Body of pancreas (tissue), 4 donors: ENCODE measurements around the gene NCBP1. TPM values are rescaled to one million over a fixed set of nuclear protein-coding genes. Genes with fewer than 3 reads are reported as not detected.
A peak's percentile ranks its signal among the peaks of the same experiment; 100 is the strongest.

Experiments used
- ATAC-seq: fragments of 150-250 bp; one replicate; pipeline ENCODE4 v1.9.1; 2016
- DNase-seq, 4 donors: peaks; one replicate each; pipeline ENCODE4 v3.0.0-alpha.2; 2019
- H3K27ac ChIP-seq, 4 donors: fragments of 200-600 bp; sonication (generic); 1 replicate in 3 of 4; 2 replicates in 1 of 4; pipeline versions ENCODE4 v1.5.1 to v1.6.1; 2016 to 2019; ENCODE audit warnings: mild to moderate bottlenecking in 1 of 4, mixed read lengths in 1 of 4, moderate library complexity in 1 of 4
- H3K27me3 ChIP-seq, 2 donors: fragments of 200-600 bp; sonication (generic); one replicate each; pipeline ENCODE4 v1.6.0; 2016; ENCODE audit warnings: mild to moderate bottlenecking in 1 of 2
- H3K36me3 ChIP-seq, 2 donors: fragments of 200-600 bp; sonication (generic); replicated peaks in 1 of 2; 2 replicates each; pipeline ENCODE4 v1.5.1; 2016; ENCODE audit warnings: low read depth in 2 of 2; ENCODE audit not compliant: insufficient read depth in 1 of 2
- H3K4me1 ChIP-seq: fragments of 200-600 bp; sonication (generic); one replicate; pipeline ENCODE4 v1.6.0; 2016
- H3K4me3 ChIP-seq, 2 donors: fragments of 200-600 bp; sonication (generic); 1 replicate in 1 of 2; 2 replicates in 1 of 2; pipeline ENCODE4 v1.5.1; 2016 to 2019
- H3K9me3 ChIP-seq, 3 donors: fragments of 200-600 bp; sonication (generic); 1 replicate in 2 of 3; 2 replicates in 1 of 3; pipeline ENCODE4 v1.5.1; 2016
- POLR2A ChIP-seq, 3 donors: fragments of 450-650 bp; IDR thresholded peaks; one replicate each; pipeline ENCODE4 v1.6.1; 2016; ENCODE audit warnings: antibody characterized with exemption in 3 of 3, mild to moderate bottlenecking in 2 of 3
- WGBS, 2 donors: methylation state at CpG; one replicate each; pipeline ENCODE4 v1.1.5; 2017; 5-methylcytosine and 5-hydroxymethylcytosine counted together
- intact Hi-C: fragments of 100-400 bp; cut with DNase I; formaldehyde crosslinking; loops from one replicate; pipeline ENCODE4 v1.15.1; 2023
- total RNA-seq, 2 donors: library from RNA; depleted of rRNA; stranded (reverse); fragments of >200 nt; gene quantifications; one replicate each; pipeline ENCODE4 v1.1.0, GENCODE V29; 2016
- TF ChIP-seq, protein P1 (sequence below), 7 experiments: fragments of 450-650 bp in 4 of 7; fragments of 200-600 bp in 3 of 7; sonication (generic) in 3 of 7; IDR thresholded peaks; one replicate each; pipeline ENCODE4 v1.5.1; 2016 to 2019; ENCODE audit warnings: antibody characterized with exemption in 7 of 7

NCBP1 gene
- total RNA-seq, 2 donors from 2014 or later, result 11.4 to 14.5 TPM

DNA sequence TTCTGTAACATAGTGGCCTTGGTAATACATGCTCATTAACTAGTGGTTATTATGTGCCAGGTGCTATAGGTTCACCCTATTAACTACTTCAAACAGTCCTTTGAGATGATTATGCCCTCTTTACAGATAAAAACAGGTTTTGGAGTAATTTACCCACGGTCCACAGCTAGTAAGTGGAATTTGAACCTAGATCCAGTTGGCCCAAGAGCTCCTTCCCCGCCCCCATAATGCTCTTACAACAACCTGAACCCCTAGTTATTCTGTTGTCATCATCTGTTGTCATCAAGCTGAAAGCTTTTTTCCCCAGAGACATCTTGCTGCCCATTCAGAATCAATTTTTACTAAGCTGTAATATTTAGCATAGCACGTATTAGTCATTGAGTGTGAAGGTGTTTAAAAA, 40.3 kb downstream of the NCBP1 start:
- WGBS, 2 donors, result 78 to 80% methylated on average over 3 of the region's 3 CpGs
- peaks cover 0 to 32% of the 10 kb centered on the region in 2 donors for H3K36me3 ChIP-seq
- ATAC-seq (no peak), DNase-seq (no peak)
- no peaks in the 10 kb centered on the region for H3K27me3 ChIP-seq
- no peak overlapping the region for H3K4me3 ChIP-seq
- intact Hi-C loops, result no loop called here
- no peak for TF ChIP-seq POLR2A (IDR thresholded peaks at IDR 0.05)
- TF ChIP-seq, protein P1, sequence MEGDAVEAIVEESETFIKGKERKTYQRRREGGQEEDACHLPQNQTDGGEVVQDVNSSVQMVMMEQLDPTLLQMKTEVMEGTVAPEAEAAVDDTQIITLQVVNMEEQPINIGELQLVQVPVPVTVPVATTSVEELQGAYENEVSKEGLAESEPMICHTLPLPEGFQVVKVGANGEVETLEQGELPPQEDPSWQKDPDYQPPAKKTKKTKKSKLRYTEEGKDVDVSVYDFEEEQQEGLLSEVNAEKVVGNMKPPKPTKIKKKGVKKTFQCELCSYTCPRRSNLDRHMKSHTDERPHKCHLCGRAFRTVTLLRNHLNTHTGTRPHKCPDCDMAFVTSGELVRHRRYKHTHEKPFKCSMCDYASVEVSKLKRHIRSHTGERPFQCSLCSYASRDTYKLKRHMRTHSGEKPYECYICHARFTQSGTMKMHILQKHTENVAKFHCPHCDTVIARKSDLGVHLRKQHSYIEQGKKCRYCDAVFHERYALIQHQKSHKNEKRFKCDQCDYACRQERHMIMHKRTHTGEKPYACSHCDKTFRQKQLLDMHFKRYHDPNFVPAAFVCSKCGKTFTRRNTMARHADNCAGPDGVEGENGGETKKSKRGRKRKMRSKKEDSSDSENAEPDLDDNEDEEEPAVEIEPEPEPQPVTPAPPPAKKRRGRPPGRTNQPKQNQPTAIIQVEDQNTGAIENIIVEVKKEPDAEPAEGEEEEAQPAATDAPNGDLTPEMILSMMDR (IDR thresholded peaks at IDR 0.05), result no peak
- no peak overlapping the region for H3K27ac ChIP-seq
- no peaks in the 10 kb centered on the region for H3K9me3 ChIP-seq
- H3K4me1 ChIP-seq, result no peaks in the 10 kb centered on the region

DNA sequence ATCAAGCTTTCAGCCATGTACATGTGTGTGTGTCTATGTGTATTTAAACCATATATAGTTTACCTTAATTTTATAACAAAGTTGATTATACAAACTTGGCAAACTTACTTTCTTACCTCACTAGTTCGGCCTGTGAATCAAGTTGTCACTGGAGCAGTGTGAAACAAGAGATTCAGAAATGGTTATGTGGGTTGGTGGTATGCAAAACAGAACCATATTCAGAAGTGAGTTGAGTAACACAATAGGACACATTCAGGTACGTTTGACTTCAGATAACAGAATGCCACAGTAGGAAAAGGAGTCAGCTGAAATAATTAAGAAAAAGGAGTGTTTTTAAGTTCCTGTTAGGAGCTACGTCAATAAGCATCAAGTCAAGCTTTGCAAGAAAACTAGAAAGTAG, 42.0 kb downstream of the NCBP1 start:
- 68% methylated on average over 3 of the region's 3 CpGs for WGBS, 2 donors
- peaks cover 0 to 31% of the 10 kb centered on the region in 2 donors for H3K36me3 ChIP-seq
- no peak overlapping the region for H3K4me3 ChIP-seq
- no peaks in the 10 kb centered on the region for H3K27me3 ChIP-seq
- DNase-seq, result no peak
- intact Hi-C loops, result no loop called here
- TF ChIP-seq POLR2A (IDR thresholded peaks at IDR 0.05), result no peak
- no peak for ATAC-seq
- no peaks in the 10 kb centered on the region for H3K9me3 ChIP-seq
- no peaks in the 10 kb centered on the region for H3K4me1 ChIP-seq
- H3K27ac ChIP-seq, result no peak overlapping the region

DNA sequence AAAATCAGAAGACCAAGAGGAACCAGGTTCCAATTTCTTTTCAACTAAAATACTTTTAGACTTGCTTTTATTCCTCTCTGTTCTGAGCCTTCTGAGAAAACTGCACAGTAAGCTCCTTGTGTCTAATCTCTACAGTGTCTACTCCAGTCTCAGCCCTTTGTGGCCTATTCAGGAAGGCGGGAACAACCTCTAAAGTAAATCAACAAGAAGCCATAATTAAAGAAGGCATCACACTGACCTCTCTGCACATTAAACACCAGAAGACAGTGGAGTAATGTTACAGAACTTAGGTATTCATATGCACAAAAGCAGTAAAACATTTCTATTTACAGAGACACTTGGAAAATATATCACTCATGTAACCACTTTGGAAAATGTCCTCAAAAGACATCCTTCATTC, 48.6 kb downstream of the NCBP1 start:
- 95 to 96% methylated on average over 1 of the region's 1 CpG for WGBS, 2 donors
- DNase-seq (no peak), ATAC-seq (no peak)
- intact Hi-C loops, result no loop called here
- H3K9me3 ChIP-seq, result no peaks in the 10 kb centered on the region
- no peak overlapping the region for H3K4me3 ChIP-seq
- H3K27ac ChIP-seq, result no peak overlapping the region
- H3K27me3 ChIP-seq, result no peaks in the 10 kb centered on the region
- peaks cover 0 to 36% of the 10 kb centered on the region in 2 donors for H3K36me3 ChIP-seq
- no peak for TF ChIP-seq POLR2A (IDR thresholded peaks at IDR 0.05)
- TF ChIP-seq, protein P1 (IDR thresholded peaks at IDR 0.05), result no peak
- no peaks in the 10 kb centered on the region for H3K4me1 ChIP-seq

DNA sequence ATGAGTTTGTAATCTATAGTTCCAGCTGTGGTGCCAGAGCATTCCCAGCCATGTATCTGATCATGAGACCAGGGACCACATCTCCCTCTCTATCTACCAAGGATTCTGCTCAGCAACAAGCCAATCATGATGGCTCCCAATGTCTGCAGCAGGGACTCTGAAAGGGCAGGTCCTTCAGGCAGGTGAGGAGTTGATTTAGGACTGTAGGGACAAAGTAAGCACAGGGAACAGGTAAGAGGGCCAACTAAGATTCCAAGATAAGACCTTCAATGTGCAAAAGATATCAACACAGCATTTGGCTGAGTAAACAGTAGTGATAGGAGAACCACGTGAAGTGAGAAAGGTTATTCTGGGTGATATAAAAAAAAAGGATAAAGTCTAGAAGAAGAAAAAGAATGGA, 55.0 kb downstream of the NCBP1 start:
- peaks cover 0 to 21% of the 10 kb centered on the region in 2 donors for H3K36me3 ChIP-seq
- peak; percentile 40 for ATAC-seq
- TF ChIP-seq, protein P1 (IDR thresholded peaks at IDR 0.05), result no peak
- TF ChIP-seq POLR2A (IDR thresholded peaks at IDR 0.05), result no peak

DNA sequence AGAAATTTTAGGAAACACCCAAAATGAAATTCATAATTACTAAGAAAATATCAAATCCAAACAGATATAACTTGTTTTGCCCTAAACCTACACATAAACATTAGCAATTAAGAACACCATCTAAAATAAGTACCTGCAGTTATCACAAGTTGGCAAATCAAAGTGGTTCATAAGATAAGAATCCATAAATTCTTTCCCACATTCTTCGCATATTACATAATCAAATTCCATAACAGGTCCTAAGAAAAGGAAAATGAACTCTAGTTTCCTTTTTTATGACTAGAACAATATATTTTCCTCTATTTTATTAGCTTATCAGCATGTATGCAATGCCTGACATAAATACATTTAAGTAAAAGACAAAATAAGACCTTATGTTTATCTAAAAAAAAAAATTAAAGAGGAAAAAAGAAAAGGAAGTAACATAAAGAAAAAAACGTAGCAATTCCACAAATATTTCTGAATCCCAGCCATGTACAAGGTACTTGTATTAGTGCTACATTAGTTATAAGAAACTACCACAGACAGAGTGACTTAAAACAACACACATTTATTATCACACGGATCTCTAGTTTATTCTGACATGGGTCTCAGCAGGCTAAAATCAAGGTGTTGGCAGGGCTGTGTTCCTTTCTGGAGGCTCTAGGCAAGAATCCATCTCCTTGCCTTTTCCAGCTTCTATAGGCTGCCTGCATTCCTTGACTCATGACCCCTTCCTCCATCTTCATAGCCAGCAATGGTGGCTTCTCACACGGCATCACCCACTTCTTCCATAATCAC, 56.0 kb downstream of the NCBP1 start:
- Histone ChIP-seq H3K4me1 (peaks cover 33% of the 10 kb centered on the region), H3K27ac (peak overlapping the region in 2 of 4 donors; percentile 29 to 50), H3K4me3 (no peak overlapping the region), H3K9me3 (no peaks in the 10 kb centered on the region), H3K36me3 (peaks cover 0 to 16% of the 10 kb centered on the region in 2 donors), H3K27me3 (no peaks in the 10 kb centered on the region)
- intact Hi-C loops, result no loop called here
- no peak for TF ChIP-seq POLR2A (IDR thresholded peaks at IDR 0.05)
- TF ChIP-seq, protein P1 (IDR thresholded peaks at IDR 0.05), result no peak
- peak; percentile 42 for ATAC-seq
- DNase-seq, result no peak
- WGBS, 2 donors, result 41 to 54% methylated on average over 4 of the region's 4 CpGs

More for the DNA sequence above, 55.0 kb downstream of the NCBP1 start:
- peaks cover 26% of the 10 kb centered on the region for H3K4me1 ChIP-seq
- no peak overlapping the region for H3K4me3 ChIP-seq
- intact Hi-C loops, result no loop called here
- no peak overlapping the region for H3K27ac ChIP-seq
- no peaks in the 10 kb centered on the region for H3K9me3 ChIP-seq
- no peaks in the 10 kb centered on the region for H3K27me3 ChIP-seq
- DNase-seq, result no peak
- 8 to 13% methylated on average over 1 of the region's 1 CpG for WGBS, 2 donors
